Pulmonary artery endothelial cell (primary cell): ENCODE data around the gene BCAT1. TPM values are rescaled to one million over a fixed set of nuclear protein-coding genes. Genes with fewer than 3 reads are reported as not detected.
"Not testable (repeated sequence)": the region's sequence is repeated elsewhere in the genome, so short reads cannot be mapped to it uniquely, and the experiment has no call there.

Experiments
- DNase-seq: peaks from one replicate; pipeline ENCODE4 v3.0.0-alpha.2; 2011; ENCODE audit warnings: low read depth, low spot score
- total RNA-seq: library from RNA; depleted of rRNA; stranded (reverse); fragments of >200 nt; gene quantifications from 2 replicates; pipeline ENCODE4 v1.2.3, GENCODE V29; 2014

Gene BCAT1
- total RNA-seq, 1 donor from 2014 or later, result 241 TPM

GRCh38 chr12:24928131-24928530 lies 20.8 kb downstream of the BCAT1 start:
- DNase-seq, result no peak

- not testable (repeated sequence) for DNase-seq
These were observed 22.8 kb downstream of the BCAT1 start for GRCh38 chr12:24926080-24926479.

GRCh38 chr12:24922090-24922489 lies 26.8 kb downstream of the BCAT1 start:
- no peak for DNase-seq

GRCh38 chr12:24921251-24922038 lies 27.5 kb downstream of the BCAT1 start:
- peak; percentile 56 for DNase-seq

GRCh38 chr12:24920141-24920540 lies 28.8 kb downstream of the BCAT1 start:
- DNase-seq, result no peak

GRCh38 chr12:24919346-24920001 lies 29.4 kb downstream of the BCAT1 start:
- DNase-seq, result no peak

- DNase-seq, result no peak
These were observed 30.3 kb downstream of the BCAT1 start for GRCh38 chr12:24918596-24918995.

GRCh38 chr12:24915501-24915900 lies 33.4 kb downstream of the BCAT1 start:
- DNase-seq, result no peak

GRCh38 chr12:24913953-24914352 lies 34.9 kb downstream of the BCAT1 start:
- no peak for DNase-seq

- no peak for DNase-seq
These were observed 35.8 kb downstream of the BCAT1 start for GRCh38 chr12:24913130-24913529.

- DNase-seq, result no peak
These were observed 37.6 kb downstream of the BCAT1 start for GRCh38 chr12:24911271-24911791.

- DNase-seq, result not testable (repeated sequence)
These were observed 38.7 kb downstream of the BCAT1 start for GRCh38 chr12:24910192-24910591.

GRCh38 chr12:24909667-24910066 lies 39.2 kb downstream of the BCAT1 start:
- DNase-seq, result peak; percentile 70

- DNase-seq, result no peak
These were observed 41.4 kb downstream of the BCAT1 start for GRCh38 chr12:24907464-24907863.

- no peak for DNase-seq
These were observed 42.8 kb downstream of the BCAT1 start for GRCh38 chr12:24906141-24906540.

GRCh38 chr12:24905431-24905830 lies 43.5 kb downstream of the BCAT1 start:
- no peak for DNase-seq

GRCh38 chr12:24904871-24905270 lies 44.0 kb downstream of the BCAT1 start:
- no peak for DNase-seq

GRCh38 chr12:24903329-24904088 lies 45.4 kb downstream of the BCAT1 start:
- DNase-seq, result no peak

- no peak for DNase-seq
These were observed 46.2 kb downstream of the BCAT1 start for GRCh38 chr12:24902511-24903328.

GRCh38 chr12:24901576-24902461 lies 47.1 kb downstream of the BCAT1 start:
- no peak for DNase-seq
